H1 (cell line): ENCODE measurements around the gene COL25A1. TPM values are rescaled to one million over a fixed set of nuclear protein-coding genes. Genes with fewer than 3 reads are reported as not detected.

Experiments used
- CTCF ChIA-PET: fragments of 300-600 bp; sonication (Branson Sonifier 250); formaldehyde crosslinking; loops from one replicate; lab custom pipeline; 2021; ENCODE audit not compliant: partially characterized antibody; lab: Charles Lee
- POLR2A ChIA-PET: fragments of 300-600 bp; sonication (Branson Sonifier 250); formaldehyde crosslinking; loops from one replicate; lab custom pipeline; 2021; ENCODE audit warnings: inconsistent platforms; ENCODE audit not compliant: partially characterized antibody; lab: Charles Lee
- DNase-seq, 2 experiments: peaks; one replicate each; pipeline versions ENCODE4 v3.0.0 to v3.0.0-alpha.2; 2010 to 2022; ENCODE audit warnings: low spot score in 2 of 2, low read depth in 1 of 2, mixed read lengths in 1 of 2
- FAIRE-seq: peaks from 2 replicates; lab custom pipeline; 2011; peaks lifted over from hg19 to GRCh38; lab: Jason Lieb, UNC
- H2AFZ ChIP-seq: 2 replicates; pipeline ENCODE4 v1.8.1; 2012; ENCODE audit warnings: low read length, inconsistent platforms
- H2AK5ac ChIP-seq: 2 replicates; pipeline ENCODE4 v1.6.1; 2013; ENCODE audit warnings: low read depth, low read length
- H2BK120ac ChIP-seq: replicated peaks from 2 replicates; pipeline ENCODE3; 2013; ENCODE audit warnings: low read depth, low read length, inconsistent platforms
- H2BK12ac ChIP-seq: 2 replicates; pipeline ENCODE4 v1.6.1; 2013; ENCODE audit warnings: low read depth, low read length
- H2BK15ac ChIP-seq: 2 replicates; pipeline ENCODE4 v1.6.1; 2013; ENCODE audit warnings: low read length
- H2BK20ac ChIP-seq: 2 replicates; pipeline ENCODE4 v1.6.1; 2013; ENCODE audit warnings: low read length
- H2BK5ac ChIP-seq: 2 replicates; pipeline ENCODE4 v1.6.1; 2013; ENCODE audit warnings: low read depth, low read length
- H3K14ac ChIP-seq: 2 replicates; pipeline ENCODE4 v1.6.1; 2013; ENCODE audit warnings: inconsistent platforms; ENCODE audit not compliant: insufficient read length
- H3K18ac ChIP-seq: 2 replicates; pipeline ENCODE4 v1.6.1; 2013; ENCODE audit warnings: low read length; ENCODE audit errors: extremely low read depth
- H3K23ac ChIP-seq: 2 replicates; pipeline ENCODE4 v1.6.1; 2013; ENCODE audit warnings: inconsistent platforms; ENCODE audit not compliant: insufficient read length
- H3K23me2 ChIP-seq: 2 replicates; pipeline ENCODE4 v1.6.1; 2013; ENCODE audit warnings: low read depth, low read length
- H3K27ac ChIP-seq: 2 replicates; pipeline ENCODE4 v1.6.1; 2011; ENCODE audit warnings: low read depth, low read length, inconsistent platforms
- H3K27me3 ChIP-seq, 4 experiments: replicated peaks in 1 of 4; 1 replicate in 1 of 4; 2 replicates in 3 of 4; pipeline versions ENCODE4 v1.6.1 to v1.8.1; 2011 to 2013; ENCODE audit warnings: low read length in 3 of 4, mild to moderate bottlenecking in 3 of 4, inconsistent platforms in 2 of 4, mixed read lengths in 2 of 4, moderate library complexity in 1 of 4; ENCODE audit not compliant: control insufficient read depth in 3 of 4, insufficient read depth in 3 of 4; ENCODE audit errors: extremely low read depth in 1 of 4
- H3K36me3 ChIP-seq, 4 experiments: 2 replicates each; pipeline versions ENCODE4 v1.6.1 to v1.8.1; 2011 to 2013; ENCODE audit warnings: mild to moderate bottlenecking in 4 of 4, low read length in 3 of 4, moderate library complexity in 2 of 4, control low read depth in 1 of 4, inconsistent platforms in 1 of 4; ENCODE audit not compliant: insufficient read depth in 4 of 4, control insufficient read depth in 2 of 4
- H3K4ac ChIP-seq: replicated peaks from 2 replicates; pipeline ENCODE3; 2013; ENCODE audit warnings: low read length, low read depth, mixed read lengths, inconsistent platforms; ENCODE audit not compliant: insufficient read length
- H3K4me1 ChIP-seq, 4 experiments: replicated peaks in 1 of 4; 1 replicate in 1 of 4; 2 replicates in 3 of 4; pipeline versions ENCODE4 v1.6.1 to v1.8.1; 2011 to 2013; ENCODE audit warnings: low read length in 3 of 4, inconsistent platforms in 2 of 4, mixed read lengths in 1 of 4; ENCODE audit not compliant: insufficient read depth in 4 of 4, control insufficient read depth in 3 of 4
- H3K4me2 ChIP-seq, 2 experiments: 2 replicates each; pipeline versions ENCODE4 v1.6.1 to v1.8.1; 2011 to 2013; ENCODE audit warnings: low read depth in 2 of 2, low read length in 2 of 2, control low read depth in 1 of 2, inconsistent platforms in 1 of 2, mild to moderate bottlenecking in 1 of 2; ENCODE audit not compliant: insufficient read depth in 1 of 2
- H3K4me3 ChIP-seq, 4 experiments: fragments of 200-600, 300-600 bp in 1 of 4; sonication (generic), shearing (Covaris generic), sonication (Bioruptor Twin) in 1 of 4; 2 replicates each; pipeline versions ENCODE4 v1.5.1 to v1.8.1; 2011 to 2016; ENCODE audit warnings: low read length in 4 of 4, low read depth in 3 of 4, control low read depth in 2 of 4, inconsistent platforms in 2 of 4, mild to moderate bottlenecking in 2 of 4, mixed read lengths in 1 of 4, moderate library complexity in 1 of 4; ENCODE audit not compliant: insufficient read depth in 2 of 4; ENCODE audit errors: extremely low read depth in 1 of 4
- H3K56ac ChIP-seq: replicated peaks from 2 replicates; pipeline ENCODE3; 2013; ENCODE audit warnings: low read depth, mild to moderate bottlenecking, mixed read lengths, low read length, inconsistent platforms; ENCODE audit not compliant: insufficient read length
- H3K79me1 ChIP-seq: 2 replicates; pipeline ENCODE4 v1.6.1; 2013; ENCODE audit warnings: low read depth, low read length, control low read depth
- H3K79me2 ChIP-seq, 2 experiments: 2 replicates each; pipeline versions ENCODE4 v1.6.1 to v1.8.1; 2012 to 2013; ENCODE audit warnings: low read length in 2 of 2, mild to moderate bottlenecking in 2 of 2, inconsistent platforms in 1 of 2; ENCODE audit not compliant: insufficient read depth in 2 of 2, control insufficient read depth in 1 of 2
- H3K9ac ChIP-seq, 4 experiments: replicated peaks in 1 of 4; 1 replicate in 1 of 4; 2 replicates in 3 of 4; pipeline versions ENCODE4 v1.6.1 to v1.8.1; 2011 to 2013; ENCODE audit warnings: low read depth in 3 of 4, low read length in 3 of 4, control low read depth in 2 of 4, mild to moderate bottlenecking in 2 of 4, moderate library complexity in 2 of 4, inconsistent platforms in 1 of 4; ENCODE audit errors: extremely low read depth in 1 of 4
- H3K9me3 ChIP-seq, 2 experiments: 2 replicates each; pipeline versions ENCODE4 v1.6.1 to v1.8.1; 2012 to 2013; ENCODE audit warnings: mild to moderate bottlenecking in 2 of 2, moderate library complexity in 2 of 2, control low read depth in 1 of 2, inconsistent platforms in 1 of 2, low read depth in 1 of 2, low read length in 1 of 2, mixed read lengths in 1 of 2; ENCODE audit not compliant: insufficient read depth in 2 of 2
- H4K20me1 ChIP-seq, 2 experiments: replicated peaks in 1 of 2; 2 replicates each; pipeline versions ENCODE3 to v1.8.1; 2011 to 2013; ENCODE audit warnings: inconsistent platforms in 2 of 2, low read length in 2 of 2, mild to moderate bottlenecking in 1 of 2; ENCODE audit not compliant: insufficient read depth in 2 of 2, control insufficient read depth in 1 of 2
- H4K5ac ChIP-seq: 2 replicates; pipeline ENCODE4 v1.6.1; 2013; ENCODE audit warnings: low read length, low read depth, mixed read lengths, inconsistent platforms; ENCODE audit not compliant: insufficient read length
- H4K8ac ChIP-seq: 2 replicates; pipeline ENCODE4 v1.8.0; 2013; ENCODE audit warnings: mild to moderate bottlenecking, moderate library complexity, low read length, inconsistent platforms; ENCODE audit not compliant: insufficient read depth; ENCODE audit errors: extremely low read depth
- H4K91ac ChIP-seq: replicated peaks from 2 replicates; pipeline ENCODE3; 2013; ENCODE audit warnings: low read length, mixed read lengths, inconsistent platforms; ENCODE audit not compliant: insufficient read length
- MAFK ChIP-seq: IDR thresholded peaks from 2 replicates; pipeline ENCODE4 v1.6.1; 2012; ENCODE audit warnings: low read depth, mild to moderate bottlenecking, improper control_type of control experiment, low read length
- RBBP5 ChIP-seq: IDR thresholded peaks from 2 replicates; pipeline ENCODE4 v1.7.1; 2012; ENCODE audit warnings: low read depth, mild to moderate bottlenecking, inconsistent platforms, low read length, moderate library complexity, borderline replicate concordance
- TAF1 ChIP-seq: IDR thresholded peaks from 2 replicates; pipeline ENCODE4 v1.6.1; 2011; ENCODE audit warnings: mild to moderate bottlenecking, low read depth, low read length
- WGBS, 2 experiments: shearing (Covaris generic) in 1 of 2; methylation state at CpG; one replicate each; pipeline versions ENCODE4 v1.1.6 to v1.1.7; 2013 to 2015; ENCODE audit warnings: low lambda C conversion rate in 2 of 2, mixed read lengths in 2 of 2, inconsistent platforms in 1 of 2, low coverage in 1 of 2, missing lambda C conversion rate in 1 of 2; ENCODE audit not compliant: insufficient replicate concordance in 2 of 2, insufficient coverage in 1 of 2, insufficient read length in 1 of 2; ENCODE audit errors: extremely low coverage in 1 of 2, missing lambda C conversion rate in 1 of 2; 5-methylcytosine and 5-hydroxymethylcytosine counted together
- polyA plus RNA-seq, 7 experiments: library from polyadenylated mRNA; depleted of rRNA in 3 of 7; stranded (reverse) in 5 of 7; unstranded in 2 of 7; fragments of >200 nt in 5 of 7; fragments of 200-250 nt in 2 of 7; gene quantifications; 1 replicate in 5 of 7; 2 replicates in 1 of 7; 4 replicates in 1 of 7; pipeline versions ENCODE4 v1.2.1 to v1.2.3, GENCODE V29; 2011 to 2013; ENCODE audit warnings: missing spikeins in 2 of 7, mixed read lengths in 2 of 7
- total RNA-seq: library from RNA; stranded (reverse); fragmentation: NEBNext Ultra II Directional; extraction: Animal tissue kit (Norgen Biotek cat#: 25700); gene quantifications from 2 replicates; pipeline ENCODE4 v1.2.1, GENCODE V29; 2021
- TF ChIP-seq, protein P1 (sequence below): IDR thresholded peaks from 2 replicates; pipeline ENCODE4 v1.6.1; 2011; ENCODE audit warnings: low read depth, mild to moderate bottlenecking, low read length; ENCODE audit not compliant: insufficient read depth

Gene COL25A1
- total and polyA plus RNA-seq, 2 of the 8 experiments (the other 6 are each of a cell fraction or from before 2014, with no cell fraction given), result 1.1 to 8.3 TPM

DNA sequence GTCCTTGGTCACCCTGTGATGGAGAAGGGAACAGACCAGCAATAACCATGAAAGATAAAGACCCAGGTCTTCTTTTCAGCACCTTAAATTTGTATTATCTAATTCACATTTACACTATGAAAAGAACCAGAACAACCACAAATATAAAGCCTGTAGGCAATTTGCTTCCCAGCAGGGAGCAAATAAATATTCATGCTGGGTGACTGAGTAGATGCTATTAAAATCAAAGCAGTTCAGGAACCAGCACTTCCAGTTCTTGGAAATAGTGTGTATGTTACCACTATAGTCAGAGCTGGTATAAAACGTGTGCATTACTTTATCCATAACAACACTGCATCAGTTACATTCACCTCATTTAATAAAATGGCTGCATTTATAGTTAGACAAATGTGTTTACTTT is 361.8 kb downstream of the COL25A1 start:
- Histone ChIP-seq H3K56ac (no peak overlapping the region), H4K20me1 (no peaks in the 10 kb centered on the region), H3K27ac (no peak overlapping the region), H3K9ac (no peak overlapping the region), H3K18ac (no peak overlapping the region), H3K4ac (no peak overlapping the region), H3K4me2 (no peak overlapping the region), H3K27me3 (no peaks in the 10 kb centered on the region), H4K5ac (no peak overlapping the region), H4K8ac (no peak overlapping the region), H2AK5ac (no peak overlapping the region), H2BK20ac (no peak overlapping the region), H3K36me3 (no peaks in the 10 kb centered on the region), H2BK5ac (no peak overlapping the region), H3K4me1 (peaks cover 0 to 5% (median 1%) of the 10 kb centered on the region in 4 experiments; a peak in 3 of 7 replicates), H2BK120ac (no peak overlapping the region), H3K14ac (no peak overlapping the region), H4K91ac (no peak overlapping the region), H2BK15ac (no peak overlapping the region), H2AFZ (no peak overlapping the region), H3K23ac (no peak overlapping the region), H3K23me2 (no peaks in the 10 kb centered on the region), H3K79me1 (no peaks in the 10 kb centered on the region), H3K79me2 (no peaks in the 10 kb centered on the region), H2BK12ac (no peak overlapping the region), H3K4me3 (no peak overlapping the region), H3K9me3 (no peaks in the 10 kb centered on the region)
- FAIRE-seq, result no peak
- WGBS, 2 experiments, result 76% methylated on average over 1 of the region's 1 CpG; no CpG with 5 or more reads in 1 of the 2 experiments
- ChIA-PET POLR2A (no interaction called here), CTCF (interaction anchor here (0.7 kb wide), 1 partner anchor 353 kb away, joined by 3 read pairs; no protein-coding TSS in a partner anchor)
- no peak for DNase-seq
- TF ChIP-seq TAF1 (no peak), MAFK (no peak), RBBP5 (no peak)
- TF ChIP-seq, protein P1, sequence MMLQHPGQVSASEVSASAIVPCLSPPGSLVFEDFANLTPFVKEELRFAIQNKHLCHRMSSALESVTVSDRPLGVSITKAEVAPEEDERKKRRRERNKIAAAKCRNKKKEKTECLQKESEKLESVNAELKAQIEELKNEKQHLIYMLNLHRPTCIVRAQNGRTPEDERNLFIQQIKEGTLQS, result no peak
